ENCODE results near the gene GOLGB1. TPM values are rescaled to one million over a fixed set of nuclear protein-coding genes. Genes with fewer than 3 reads are reported as not detected.

GOLGB1 gene
- total RNA-seq, 1 experiment from 2014 or later, result 31.4 TPM

- no peak overlapping the region for H2BK5ac ChIP-seq (ENCODE audit: insufficient read length, low read length)
- no peaks in the 10 kb centered on the region for H3K9me3 ChIP-seq (ENCODE audit: control insufficient read depth, low read depth, low read length)
- H2BK12ac ChIP-seq (ENCODE audit: insufficient read length, low read depth, low read length), result no peak overlapping the region
- H3K27me3 ChIP-seq (ENCODE audit: insufficient read depth, low read length), result no peaks in the 10 kb centered on the region
- H2BK15ac ChIP-seq (ENCODE audit: low read depth, low read length), result no peak overlapping the region
- no peaks in the 10 kb centered on the region for H4K20me1 ChIP-seq (ENCODE audit: control insufficient read depth, insufficient read depth, insufficient read length)
- H4K5ac ChIP-seq (ENCODE audit: insufficient read length, low read depth, low read length), result no peak overlapping the region
- no peak overlapping the region for H4K91ac ChIP-seq (ENCODE audit: insufficient read length, low read depth, low read length)
- no peak overlapping the region for H2BK20ac ChIP-seq (ENCODE audit: low read depth, low read length, poor library complexity, severe bottlenecking)
- H4K8ac ChIP-seq (replicated peaks; ENCODE audit: insufficient read length, low read depth, low read length), result no peak overlapping the region
- no peaks in the 10 kb centered on the region; the same call in 1 of the 2 replicates for H3K4me1 ChIP-seq (ENCODE audit: insufficient read depth, low read length)
- H3K18ac ChIP-seq (ENCODE audit: insufficient read length, low read depth, low read length), result no peak overlapping the region
- no peaks in the 10 kb centered on the region for H3K79me1 ChIP-seq (ENCODE audit: insufficient read depth, low read depth, low read length, poor library complexity, severe bottlenecking)
- H3K4ac ChIP-seq (ENCODE audit: low read depth, low read length), result no peak overlapping the region
- H3K56ac ChIP-seq (ENCODE audit: insufficient read length, low read depth, low read length), result no peak overlapping the region
- no peaks in the 10 kb centered on the region for H3K79me2 ChIP-seq (ENCODE audit: insufficient read depth, low read length)
- no peak for TF ChIP-seq CTCF (conservative IDR thresholded peaks at IDR 0.05)
- no peak overlapping the region for H3K23ac ChIP-seq (ENCODE audit: insufficient read length, low read depth, low read length)
- no peak overlapping the region for H3T11ph ChIP-seq (ENCODE audit: low read length)
- no CpG with 5 or more reads among the region's 1 CpG for WGBS (ENCODE audit: extremely low coverage, insufficient read length, low lambda C conversion rate)
- H3K9ac ChIP-seq (ENCODE audit: extremely low read depth, insufficient read length, low read length), result no peak overlapping the region
- no peak overlapping the region for H3K14ac ChIP-seq (ENCODE audit: insufficient read depth, low read length)
- H3K27me3 Mint-ChIP-seq (ENCODE audit: low read depth), result peaks cover 2% of the 10 kb centered on the region; the same call in 1 of the 2 replicates
- H2AK5ac ChIP-seq (ENCODE audit: insufficient read length, low read length), result no peak overlapping the region
- peaks cover 30 to 32% of the 10 kb centered on the region in 2 experiments for H3K4me1 Mint-ChIP-seq
- peaks cover 0 to 3% (median 0%) of the 10 kb centered on the region in 3 experiments; a peak in 2 of 7 replicates for H3K36me3 Mint-ChIP-seq (ENCODE audit: insufficient read depth in 1 of 3, low read depth in 3 of 3)
- no peak overlapping the region for H3K4me3 Mint-ChIP-seq
- H2BK120ac ChIP-seq (ENCODE audit: low read depth, low read length, poor library complexity, severe bottlenecking), result no peak overlapping the region
- H3K23me2 ChIP-seq (ENCODE audit: insufficient read length, low read depth, low read length, poor library complexity, severe bottlenecking), result no peaks in the 10 kb centered on the region
- no peak overlapping the region for H3K27ac ChIP-seq (ENCODE audit: insufficient read length, low read depth, low read length)
- no peak overlapping the region for H2AFZ ChIP-seq (ENCODE audit: low read length)
- H3K4me2 ChIP-seq (ENCODE audit: insufficient read depth, insufficient read length, low read length), result no peak overlapping the region
- peak overlapping the region in 2 of 3 experiments; percentile 68 to 88; a peak in 2 of 7 replicates for H3K27ac Mint-ChIP-seq
- DNase-seq, result no peak
- no peaks in the 10 kb centered on the region; a peak in 1 of 5 replicates for H3K9me3 Mint-ChIP-seq
Observed at GRCh38 chr3:121637922-121638321, 111.6 kb downstream of the GOLGB1 start.
